Neural progenitor cell (in vitro differentiated cells): Measurements from ENCODE around the gene OGDH. TPM values are rescaled to one million over a fixed set of nuclear protein-coding genes. Genes with fewer than 3 reads are reported as not detected.

ENCODE experiments used
- DNase-seq: peaks from one replicate; pipeline ENCODE4 v3.0.0-alpha.2; 2016; ENCODE audit warnings: low spot score
- H2AFZ ChIP-seq: fragments of 200-600 bp; sonication (generic); replicated peaks from 2 replicates; pipeline ENCODE4 v1.6.1; 2016; ENCODE audit warnings: antibody characterized with exemption
- H3F3A ChIP-seq: fragments of 200-600 bp; sonication (generic); 2 replicates; pipeline ENCODE4 v1.6.1; 2016; ENCODE audit warnings: antibody characterized with exemption, low read depth
- H3K27ac ChIP-seq: fragments of 200-600 bp; sonication (generic); 2 replicates; pipeline ENCODE4 v1.5.1; 2016; ENCODE audit warnings: mild to moderate bottlenecking
- H3K27me3 ChIP-seq: fragments of 200-600 bp; sonication (generic); 2 replicates; pipeline ENCODE4 v1.6.1; 2016; ENCODE audit warnings: mild to moderate bottlenecking, moderate library complexity
- H3K36me3 ChIP-seq: fragments of 200-600 bp; sonication (generic); 2 replicates; pipeline ENCODE4 v1.5.1; 2016
- H3K4me1 ChIP-seq: fragments of 200-600 bp; sonication (generic); 2 replicates; pipeline ENCODE4 v1.6.1; 2016; ENCODE audit warnings: mixed run types
- H3K4me2 ChIP-seq: fragments of 200-600 bp; sonication (generic); 2 replicates; pipeline ENCODE4 v1.6.1; 2016
- H3K4me3 ChIP-seq: fragments of 200-600 bp; sonication (generic); 2 replicates; pipeline ENCODE4 v1.5.1; 2016
- H3K79me2 ChIP-seq: fragments of 200-600 bp; sonication (generic); 2 replicates; pipeline ENCODE4 v1.6.1; 2016; ENCODE audit warnings: low read depth
- H3K9ac ChIP-seq: fragments of 200-600 bp; sonication (generic); 2 replicates; pipeline ENCODE4 v1.6.1; 2016
- H3K9me3 ChIP-seq: fragments of 200-600 bp; sonication (generic); 2 replicates; pipeline ENCODE4 v1.5.1; 2016; ENCODE audit warnings: low read depth
- H4K20me1 ChIP-seq: fragments of 200-600 bp; sonication (generic); 2 replicates; pipeline ENCODE4 v1.6.1; 2016; ENCODE audit warnings: low read depth
- H3K27ac Mint-ChIP-seq: 3 replicates; pipeline ENCODE4 v1.8.0; 2021; ENCODE audit warnings: mixed read lengths
- H3K27me3 Mint-ChIP-seq: 2 replicates; pipeline ENCODE4 v1.8.0; 2022; ENCODE audit warnings: low read depth, mild to moderate bottlenecking, inconsistent platforms, moderate library complexity, mixed read lengths; ENCODE audit not compliant: insufficient read depth
- H3K36me3 Mint-ChIP-seq: 3 replicates; pipeline ENCODE4 v1.8.0; 2021; ENCODE audit warnings: mixed read lengths
- H3K4me1 Mint-ChIP-seq: 3 replicates; pipeline ENCODE4 v1.8.0; 2021; ENCODE audit warnings: mixed read lengths
- H3K4me3 Mint-ChIP-seq: 3 replicates; pipeline ENCODE4 v1.8.0; 2021; ENCODE audit warnings: mild to moderate bottlenecking, moderate library complexity, mixed read lengths
- H3K9me3 Mint-ChIP-seq: 3 replicates; pipeline ENCODE4 v1.8.0; 2020; ENCODE audit warnings: mixed read lengths
- EZH2 ChIP-seq: fragments of 200-600 bp; sonication (generic); IDR thresholded peaks from 2 replicates; pipeline ENCODE4 v1.6.1; 2017; ENCODE audit warnings: antibody characterized with exemption, mild to moderate bottlenecking, moderate library complexity
- EZH2phosphoT487 ChIP-seq: fragments of 200-600 bp; sonication (generic); IDR thresholded peaks from 2 replicates; pipeline ENCODE4 v1.6.1; 2017; ENCODE audit warnings: antibody characterized with exemption
- total RNA-seq: library from RNA; depleted of rRNA; stranded (reverse); fragments of >200 nt; gene quantifications from 2 replicates; pipeline ENCODE4 v1.2.3, GENCODE V29; 2015; ENCODE audit warnings: low replicate concordance
- TF ChIP-seq, protein P1 (sequence below): fragments of 200-600 bp; sonication (generic); IDR thresholded peaks from 2 replicates; pipeline ENCODE4 v1.5.1; 2017; ENCODE audit warnings: antibody characterized with exemption, mild to moderate bottlenecking

The OGDH gene
- total RNA-seq, 1 donor from 2014 or later, result 25.2 TPM

DNA sequence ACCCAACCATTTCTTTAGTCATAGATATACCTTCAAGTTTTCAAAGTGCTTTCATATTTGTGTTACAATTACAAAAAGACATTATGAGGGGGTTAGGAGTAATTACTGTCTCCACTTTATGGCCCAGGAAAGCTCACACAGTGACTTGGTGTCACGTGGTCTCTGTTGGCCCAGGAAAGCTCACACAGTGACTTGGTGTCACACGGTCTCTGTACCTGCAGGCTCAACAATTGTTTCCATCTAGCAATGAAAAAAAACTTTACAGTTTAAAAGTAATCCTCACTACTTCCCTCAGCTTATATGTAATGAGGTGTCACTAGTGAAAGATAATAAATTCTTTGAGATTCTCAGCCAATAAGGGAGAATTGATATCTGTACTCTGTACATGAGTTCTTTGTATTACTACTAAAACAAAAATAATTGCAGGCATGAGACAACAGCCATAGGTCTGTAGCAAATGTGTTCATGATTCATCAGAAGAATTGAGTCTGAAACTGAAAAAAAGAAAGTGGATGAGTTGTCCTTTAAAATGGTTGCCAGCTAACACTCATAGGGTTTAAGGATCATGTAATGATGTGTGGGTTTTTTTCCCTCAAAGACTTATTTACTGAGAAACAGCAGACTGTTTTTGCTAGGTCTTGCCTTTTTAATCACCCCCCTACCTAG is 10.9 kb downstream of the OGDH start:
- Mint-ChIP-seq H3K27ac (no peak overlapping the region), H3K4me1 (peaks cover 10% of the 10 kb centered on the region), H3K4me3 (no peak overlapping the region), H3K9me3 (no peaks in the 10 kb centered on the region), H3K27me3 (peaks cover 4% of the 10 kb centered on the region), H3K36me3 (peaks cover 4% of the 10 kb centered on the region)
- no peaks in the 10 kb centered on the region for H3K9me3 ChIP-seq
- H3K27me3 ChIP-seq, result no peaks in the 10 kb centered on the region
- no peak overlapping the region for H2AFZ ChIP-seq
- H3K27ac ChIP-seq, result no peak overlapping the region
- DNase-seq, result no peak
- no peaks in the 10 kb centered on the region for H3K36me3 ChIP-seq
- no peaks in the 10 kb centered on the region for H3F3A ChIP-seq
- no peak overlapping the region for H3K9ac ChIP-seq
- no peaks in the 10 kb centered on the region for H3K4me1 ChIP-seq
- peaks cover 99% of the 10 kb centered on the region for H3K79me2 ChIP-seq
- no peak overlapping the region for H3K4me2 ChIP-seq
- TF ChIP-seq, protein P1, sequence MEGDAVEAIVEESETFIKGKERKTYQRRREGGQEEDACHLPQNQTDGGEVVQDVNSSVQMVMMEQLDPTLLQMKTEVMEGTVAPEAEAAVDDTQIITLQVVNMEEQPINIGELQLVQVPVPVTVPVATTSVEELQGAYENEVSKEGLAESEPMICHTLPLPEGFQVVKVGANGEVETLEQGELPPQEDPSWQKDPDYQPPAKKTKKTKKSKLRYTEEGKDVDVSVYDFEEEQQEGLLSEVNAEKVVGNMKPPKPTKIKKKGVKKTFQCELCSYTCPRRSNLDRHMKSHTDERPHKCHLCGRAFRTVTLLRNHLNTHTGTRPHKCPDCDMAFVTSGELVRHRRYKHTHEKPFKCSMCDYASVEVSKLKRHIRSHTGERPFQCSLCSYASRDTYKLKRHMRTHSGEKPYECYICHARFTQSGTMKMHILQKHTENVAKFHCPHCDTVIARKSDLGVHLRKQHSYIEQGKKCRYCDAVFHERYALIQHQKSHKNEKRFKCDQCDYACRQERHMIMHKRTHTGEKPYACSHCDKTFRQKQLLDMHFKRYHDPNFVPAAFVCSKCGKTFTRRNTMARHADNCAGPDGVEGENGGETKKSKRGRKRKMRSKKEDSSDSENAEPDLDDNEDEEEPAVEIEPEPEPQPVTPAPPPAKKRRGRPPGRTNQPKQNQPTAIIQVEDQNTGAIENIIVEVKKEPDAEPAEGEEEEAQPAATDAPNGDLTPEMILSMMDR, result no peak
- TF ChIP-seq EZH2, result no peak
- TF ChIP-seq EZH2phosphoT487, result no peak
- no peak overlapping the region for H3K4me3 ChIP-seq
- H4K20me1 ChIP-seq, result peaks cover 71% of the 10 kb centered on the region

DNA sequence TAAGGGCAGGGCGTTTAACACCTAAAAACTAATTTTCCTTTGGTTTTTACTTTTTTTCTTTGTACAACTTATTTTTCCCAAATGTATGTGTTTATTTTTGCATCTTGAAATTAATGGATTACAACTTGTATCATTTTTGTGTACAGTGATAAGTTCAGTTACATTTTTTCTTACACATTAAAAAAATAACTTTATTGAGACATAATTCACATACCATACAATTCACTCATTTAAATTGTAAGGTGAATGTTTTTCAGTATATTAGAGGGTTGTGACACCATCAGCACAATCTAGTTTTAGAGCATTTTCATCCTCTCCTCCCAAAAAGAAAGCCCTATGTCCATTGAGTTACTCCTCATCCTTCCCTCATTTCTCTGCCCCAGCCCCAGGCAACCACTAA is 11.6 kb downstream of the OGDH start:
- Histone ChIP-seq H3K4me2 (no peak overlapping the region), H3K9ac (no peak overlapping the region)

DNA sequence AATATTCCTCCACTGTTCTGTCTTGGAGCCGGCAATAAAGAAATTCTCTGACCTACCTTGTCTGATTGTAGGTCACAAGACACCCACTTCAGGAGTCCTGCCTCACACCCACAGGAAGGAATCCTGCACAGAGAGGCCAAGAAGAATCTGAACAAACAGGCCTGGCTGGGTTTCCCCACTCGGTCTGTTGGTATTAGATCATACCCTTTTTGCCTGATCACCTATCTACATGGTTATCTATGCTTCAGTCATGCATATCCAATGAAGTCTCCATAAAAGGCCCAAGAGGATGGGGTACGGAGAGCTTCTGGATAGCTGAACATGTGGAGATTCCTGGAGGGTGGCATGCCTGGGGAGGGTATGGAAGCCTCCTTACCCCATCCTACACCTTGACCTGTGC is 12.3 kb downstream of the OGDH start:
- peaks cover 99% of the 10 kb centered on the region for H3K79me2 ChIP-seq
- no peaks in the 10 kb centered on the region for H3F3A ChIP-seq
- H3K36me3 Mint-ChIP-seq, result peaks cover 4% of the 10 kb centered on the region
- H3K9me3 ChIP-seq, result no peaks in the 10 kb centered on the region
- H4K20me1 ChIP-seq, result peaks cover 75% of the 10 kb centered on the region
- no peaks in the 10 kb centered on the region for H3K4me1 ChIP-seq
- H3K9me3 Mint-ChIP-seq, result no peaks in the 10 kb centered on the region
- TF ChIP-seq EZH2phosphoT487 (no peak), EZH2 (no peak)
- TF ChIP-seq, protein P1, result no peak
- peaks cover 2% of the 10 kb centered on the region for H3K27me3 Mint-ChIP-seq
- no peak overlapping the region for H3K4me3 Mint-ChIP-seq
- H3K36me3 ChIP-seq, result no peaks in the 10 kb centered on the region
- no peak overlapping the region for H3K4me2 ChIP-seq
- H3K9ac ChIP-seq, result no peak overlapping the region
- peaks cover 13% of the 10 kb centered on the region for H3K4me1 Mint-ChIP-seq
- no peak overlapping the region for H2AFZ ChIP-seq
- no peak for DNase-seq
- no peak overlapping the region for H3K27ac ChIP-seq
- H3K27ac Mint-ChIP-seq, result no peak overlapping the region
- no peaks in the 10 kb centered on the region for H3K27me3 ChIP-seq
- H3K4me3 ChIP-seq, result no peak overlapping the region

More for the DNA sequence above, 11.6 kb downstream of the OGDH start:
- Histone ChIP-seq H3K9me3 (no peaks in the 10 kb centered on the region), H3K4me3 (no peak overlapping the region), H3K79me2 (peaks cover 99% of the 10 kb centered on the region), H2AFZ (no peak overlapping the region), H3F3A (no peaks in the 10 kb centered on the region), H3K27ac (no peak overlapping the region), H4K20me1 (peaks cover 75% of the 10 kb centered on the region), H3K36me3 (no peaks in the 10 kb centered on the region), H3K4me1 (no peaks in the 10 kb centered on the region), H3K27me3 (no peaks in the 10 kb centered on the region)
- no peaks in the 10 kb centered on the region for H3K9me3 Mint-ChIP-seq
- H3K36me3 Mint-ChIP-seq, result peaks cover 4% of the 10 kb centered on the region
- H3K27me3 Mint-ChIP-seq, result peaks cover 4% of the 10 kb centered on the region
- H3K4me3 Mint-ChIP-seq, result no peak overlapping the region
- H3K4me1 Mint-ChIP-seq, result peaks cover 11% of the 10 kb centered on the region
- DNase-seq, result no peak
- TF ChIP-seq EZH2phosphoT487 (no peak), EZH2 (no peak)
- TF ChIP-seq, protein P1, result no peak
- H3K27ac Mint-ChIP-seq, result no peak overlapping the region
